H1 (cell line): ENCODE results near the gene BARX1. TPM values are rescaled to one million over a fixed set of nuclear protein-coding genes. Genes with fewer than 3 reads are reported as not detected.

Experiments
- ATF2 ChIP-seq: IDR thresholded peaks from 2 replicates; pipeline ENCODE4 v1.6.1; 2012; ENCODE audit warnings: low read length, inconsistent platforms
- polyA plus RNA-seq, 7 experiments: library from polyadenylated mRNA; depleted of rRNA in 3 of 7; stranded (reverse) in 5 of 7; unstranded in 2 of 7; fragments of >200 nt in 5 of 7; fragments of 200-250 nt in 2 of 7; gene quantifications; 1 replicate in 5 of 7; 2 replicates in 1 of 7; 4 replicates in 1 of 7; pipeline versions ENCODE4 v1.2.1 to v1.2.3, GENCODE V29; 2011 to 2013; ENCODE audit warnings: missing spikeins in 2 of 7, mixed read lengths in 2 of 7
- total RNA-seq: library from RNA; stranded (reverse); fragmentation: NEBNext Ultra II Directional; extraction: Animal tissue kit (Norgen Biotek cat#: 25700); gene quantifications from 2 replicates; pipeline ENCODE4 v1.2.1, GENCODE V29; 2021

The BARX1 gene
- total and polyA plus RNA-seq, 2 of the 8 experiments (the other 6 are each of a cell fraction or from before 2014, with no cell fraction given), result 0.79 to 2.6 TPM

GRCh38 chr9:93962561-93963440 is 7.6 kb upstream of the BARX1 start (continued):
- no peak for TF ChIP-seq ATF2
- TF ChIP-seq, all 59 proteins: peak for 6
